ENCODE measurements around the gene TMEM219.

- TF ChIP-seq, protein P1, sequence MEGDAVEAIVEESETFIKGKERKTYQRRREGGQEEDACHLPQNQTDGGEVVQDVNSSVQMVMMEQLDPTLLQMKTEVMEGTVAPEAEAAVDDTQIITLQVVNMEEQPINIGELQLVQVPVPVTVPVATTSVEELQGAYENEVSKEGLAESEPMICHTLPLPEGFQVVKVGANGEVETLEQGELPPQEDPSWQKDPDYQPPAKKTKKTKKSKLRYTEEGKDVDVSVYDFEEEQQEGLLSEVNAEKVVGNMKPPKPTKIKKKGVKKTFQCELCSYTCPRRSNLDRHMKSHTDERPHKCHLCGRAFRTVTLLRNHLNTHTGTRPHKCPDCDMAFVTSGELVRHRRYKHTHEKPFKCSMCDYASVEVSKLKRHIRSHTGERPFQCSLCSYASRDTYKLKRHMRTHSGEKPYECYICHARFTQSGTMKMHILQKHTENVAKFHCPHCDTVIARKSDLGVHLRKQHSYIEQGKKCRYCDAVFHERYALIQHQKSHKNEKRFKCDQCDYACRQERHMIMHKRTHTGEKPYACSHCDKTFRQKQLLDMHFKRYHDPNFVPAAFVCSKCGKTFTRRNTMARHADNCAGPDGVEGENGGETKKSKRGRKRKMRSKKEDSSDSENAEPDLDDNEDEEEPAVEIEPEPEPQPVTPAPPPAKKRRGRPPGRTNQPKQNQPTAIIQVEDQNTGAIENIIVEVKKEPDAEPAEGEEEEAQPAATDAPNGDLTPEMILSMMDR (conservative IDR thresholded peaks at IDR 0.05 in 1 of 2, IDR thresholded peaks at IDR 0.05 in 1 of 2; ENCODE audit: low read depth in 1 of 2, low read length in 2 of 2) = no peak
- TF ChIP-seq EZH2 (IDR thresholded peaks at IDR 0.05; ENCODE audit: low read length, missing control alignments) = no peak
Observed at GRCh38 chr16:29987371-29988085, 25.6 kb downstream of the TMEM219 start.
